ENCODE results near the gene CENPVL1.
A peak's percentile ranks its signal among the peaks of the same experiment; 100 is the strongest.

- TF ChIP-seq CTCF (IDR thresholded peaks at IDR 0.05) (no peak), POLR2A (IDR thresholded peaks at IDR 0.05) (peak; percentile 23 to 53)
Measured at GRCh38 chrX:51743179-51743957, 33.1 kb downstream of the CENPVL1 start, which contains the start of gene GSPT2.

All from adrenal gland (tissue), 5 donors.